GM10847 (cell line): ENCODE results near the gene ATG4D.

Experiments
- POLR2A ChIP-seq: IDR thresholded peaks from 2 replicates; pipeline ENCODE4 v1.6.1; 2011; ENCODE audit not compliant: insufficient read length; ENCODE audit errors: extremely low read depth

The ATG4D gene

DNA sequence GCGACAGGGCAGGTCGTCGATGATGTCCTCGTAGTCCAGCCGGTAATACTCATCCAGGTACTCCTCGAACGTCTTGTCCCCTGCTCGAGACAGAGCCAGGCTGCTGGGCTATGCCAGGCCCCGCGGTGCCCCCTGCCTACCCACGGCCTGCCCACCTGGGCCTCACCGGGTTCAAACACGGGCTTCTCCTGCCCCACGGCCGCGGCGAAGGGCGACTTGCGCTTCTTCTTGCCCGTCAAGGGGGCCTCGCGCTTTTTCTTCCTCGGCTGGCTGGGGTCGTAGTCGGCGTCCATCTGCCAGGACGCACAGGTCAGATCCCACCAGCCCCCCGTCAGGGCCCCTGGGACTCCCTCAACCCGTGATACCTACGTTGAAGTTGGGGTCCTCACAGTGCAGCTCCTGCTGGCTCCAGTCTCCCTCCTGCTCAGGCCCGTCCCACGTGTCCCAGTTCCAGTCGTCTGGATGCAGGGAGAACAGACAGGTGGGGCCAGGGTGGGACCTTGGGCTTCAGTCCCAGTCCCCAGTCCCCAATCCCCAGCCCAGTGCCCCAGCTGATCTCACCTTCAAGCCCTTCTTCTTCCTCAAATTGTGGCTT, 14.0 kb downstream of the ATG4D start:
- TF ChIP-seq POLR2A, result no peak

DNA sequence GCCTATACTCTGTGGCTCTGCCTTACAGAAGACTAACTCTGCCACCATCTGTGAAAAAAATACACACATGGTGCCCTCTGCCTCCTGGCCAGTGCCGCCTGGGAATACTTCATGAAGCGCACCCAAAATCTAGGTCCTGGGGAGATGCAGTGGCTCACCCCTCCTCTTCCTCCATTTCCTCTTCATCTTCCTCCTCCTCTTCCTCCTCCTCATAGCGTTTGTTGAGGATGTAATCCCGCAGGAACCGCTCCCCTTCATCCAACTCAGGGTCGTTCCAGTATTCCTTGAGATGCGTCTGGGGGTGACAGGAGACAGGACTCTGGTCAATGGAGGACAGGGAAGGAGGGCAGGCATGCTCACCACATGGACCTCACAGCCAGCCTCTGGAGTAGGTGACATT, 16.4 kb downstream of the ATG4D start:
- TF ChIP-seq POLR2A, result no peak

DNA sequence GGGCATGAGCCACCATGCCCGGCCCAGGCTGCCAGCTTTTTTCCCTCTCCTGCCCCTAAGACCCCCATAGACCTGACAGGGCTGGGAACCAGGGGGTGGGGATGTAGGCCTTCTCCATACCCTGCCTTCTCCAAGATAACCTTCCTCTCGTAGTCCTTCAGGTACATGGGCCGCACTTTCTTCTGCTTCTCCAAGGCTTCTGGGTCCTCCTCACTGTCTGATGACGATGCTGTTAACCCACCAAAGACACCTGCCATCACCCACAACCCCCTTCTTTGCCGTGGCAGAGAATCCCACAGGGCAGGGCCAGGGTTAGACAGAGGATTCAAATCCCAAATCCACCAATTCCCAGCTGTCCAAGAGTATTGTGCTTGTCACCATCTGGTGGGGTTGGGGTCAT, 18.9 kb downstream of the ATG4D start:
- no peak for TF ChIP-seq POLR2A

DNA sequence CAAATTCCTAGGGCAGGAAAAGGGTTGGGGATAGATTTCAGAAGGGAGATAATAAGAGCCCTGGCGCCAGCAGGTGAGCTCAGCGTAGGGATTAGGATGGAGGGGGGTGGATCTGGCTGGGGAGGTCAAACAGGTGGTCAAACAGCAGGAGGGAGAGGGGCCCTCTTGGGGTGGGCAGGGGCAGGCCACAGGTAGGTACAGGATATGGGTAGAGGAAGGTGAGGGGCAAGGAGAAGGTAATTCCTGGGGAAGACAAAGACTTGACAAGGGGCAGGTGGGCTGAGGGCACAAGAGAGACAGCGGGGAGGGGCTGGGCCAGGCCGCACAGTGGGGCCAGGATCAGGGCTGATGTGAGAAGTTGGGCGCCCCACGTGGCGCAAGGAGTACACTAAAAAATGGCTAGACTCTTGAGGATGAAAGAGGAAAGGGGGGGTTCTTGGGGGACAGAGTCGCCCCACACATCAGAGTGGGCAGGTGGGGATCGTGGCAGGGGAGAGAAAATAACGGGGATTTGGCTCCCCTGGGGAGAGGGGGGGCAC, 21.4 kb downstream of the ATG4D start:
- TF ChIP-seq POLR2A, result no peak

DNA sequence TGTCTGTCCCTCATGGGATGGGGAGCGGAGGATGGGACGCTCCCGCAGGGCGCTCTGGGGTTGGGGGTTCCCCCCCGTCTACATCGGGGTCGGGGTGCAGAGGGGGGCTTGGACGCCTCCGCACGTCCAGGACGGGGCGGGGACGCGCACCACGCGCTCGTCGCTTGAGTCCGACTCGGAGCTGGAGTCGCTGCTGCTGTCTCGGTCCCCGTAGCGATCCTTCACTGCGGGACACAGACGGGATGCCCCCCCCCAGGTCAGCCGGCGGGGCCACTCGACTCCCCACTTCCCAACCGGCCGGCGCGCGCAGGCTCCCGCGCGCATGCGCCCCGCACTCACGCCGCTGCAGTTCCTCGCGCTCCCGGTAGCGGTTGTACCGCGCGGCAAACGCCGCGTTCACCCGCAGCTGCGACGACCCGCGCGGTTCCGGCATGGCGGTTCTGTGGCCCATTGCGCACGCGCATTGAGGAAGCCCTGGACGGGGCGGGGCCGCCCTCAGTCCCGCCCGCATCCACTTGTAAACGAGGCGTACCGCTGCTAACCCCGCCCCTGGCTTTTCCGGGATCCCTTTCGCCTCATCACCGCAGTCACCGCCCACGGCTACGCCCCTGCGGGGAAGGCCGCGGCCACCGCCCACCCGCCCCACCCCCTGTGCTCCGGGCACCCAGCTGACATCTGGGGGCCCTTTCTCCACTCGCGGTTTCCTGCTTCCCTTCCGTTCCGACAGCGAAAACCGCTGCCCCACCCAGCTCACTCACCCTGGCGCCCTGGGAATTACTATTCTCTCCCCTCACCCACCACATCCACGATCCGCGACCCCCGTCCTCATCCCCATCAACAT, 22.1 kb downstream of the ATG4D start, which contains the start of gene KRI1:
KRI1 (minus strand) TSS at position 444 of the 841 bp plus-strand sequence; CDS start at position 433, 11 bp downstream.
- peak; percentile 73 for TF ChIP-seq POLR2A

DNA sequence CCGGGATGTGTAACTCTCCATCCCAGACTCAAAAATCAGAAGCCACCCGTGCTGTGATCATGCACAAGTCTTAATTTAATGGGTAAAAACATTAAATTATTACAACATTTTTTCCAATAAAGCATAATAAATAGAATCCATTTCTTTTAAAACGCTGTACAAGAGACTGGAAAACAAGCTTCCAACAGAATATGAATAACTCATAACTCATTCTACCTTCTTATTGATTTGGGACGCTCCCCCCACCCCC, 22.6 kb downstream of the ATG4D start:
- TF ChIP-seq POLR2A, result no peak

DNA sequence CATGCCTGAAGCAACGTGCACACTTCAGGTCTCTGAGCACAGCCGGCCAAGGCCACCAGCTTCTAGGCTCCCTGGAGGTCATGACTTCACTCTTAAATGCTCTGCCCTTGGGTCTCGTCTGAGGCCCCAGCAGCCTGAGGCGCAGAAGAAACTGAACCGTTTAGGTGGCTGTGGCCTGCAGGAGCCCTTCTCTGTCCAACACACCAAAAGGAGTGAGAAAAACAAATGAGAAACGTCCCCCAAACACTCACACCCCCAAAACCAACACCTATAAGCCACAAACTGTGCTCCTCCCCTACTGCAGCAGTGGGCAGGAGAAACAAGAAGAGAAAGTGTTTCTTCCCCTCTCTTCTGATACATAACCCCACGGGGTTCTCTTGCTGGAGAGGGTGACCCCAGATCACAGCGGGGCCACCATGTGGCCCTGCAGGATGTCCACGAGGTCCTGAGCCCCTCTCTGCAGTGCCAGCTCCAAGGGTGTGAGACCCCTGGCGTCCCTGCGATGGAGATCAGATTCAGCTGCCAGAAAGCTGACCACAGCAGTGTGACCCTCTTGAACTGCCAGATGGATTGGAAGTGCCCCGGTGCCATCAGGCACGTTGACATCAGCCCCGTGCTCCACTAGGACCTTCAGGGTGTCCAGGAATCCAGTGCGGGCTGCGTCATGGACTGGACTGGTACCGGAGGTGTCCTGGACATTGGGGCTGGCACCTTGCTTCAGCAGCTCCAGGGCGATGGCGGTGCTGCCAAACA, 23.1 kb downstream of the ATG4D start:
- peak; percentile 15 for TF ChIP-seq POLR2A

DNA sequence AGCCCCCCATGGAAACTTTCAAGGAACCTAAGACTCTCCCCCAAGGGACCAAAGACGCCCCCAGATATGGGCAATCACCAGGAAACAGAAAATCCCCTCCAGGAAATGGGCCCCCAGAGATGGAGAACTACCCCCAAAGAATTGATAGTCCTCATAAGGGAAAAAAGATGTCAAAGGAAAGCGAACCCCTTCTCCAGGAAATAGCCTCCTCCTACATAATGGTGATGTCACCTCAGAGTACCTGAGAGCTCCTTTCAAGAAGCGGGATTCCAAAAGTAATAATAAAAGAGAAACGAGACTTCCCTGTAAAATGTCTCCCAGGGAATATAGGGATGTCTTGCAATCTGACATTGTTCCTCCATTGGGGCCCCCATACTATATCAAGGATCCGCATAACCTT, 24.0 kb downstream of the ATG4D start:
- TF ChIP-seq POLR2A, result no peak

DNA sequence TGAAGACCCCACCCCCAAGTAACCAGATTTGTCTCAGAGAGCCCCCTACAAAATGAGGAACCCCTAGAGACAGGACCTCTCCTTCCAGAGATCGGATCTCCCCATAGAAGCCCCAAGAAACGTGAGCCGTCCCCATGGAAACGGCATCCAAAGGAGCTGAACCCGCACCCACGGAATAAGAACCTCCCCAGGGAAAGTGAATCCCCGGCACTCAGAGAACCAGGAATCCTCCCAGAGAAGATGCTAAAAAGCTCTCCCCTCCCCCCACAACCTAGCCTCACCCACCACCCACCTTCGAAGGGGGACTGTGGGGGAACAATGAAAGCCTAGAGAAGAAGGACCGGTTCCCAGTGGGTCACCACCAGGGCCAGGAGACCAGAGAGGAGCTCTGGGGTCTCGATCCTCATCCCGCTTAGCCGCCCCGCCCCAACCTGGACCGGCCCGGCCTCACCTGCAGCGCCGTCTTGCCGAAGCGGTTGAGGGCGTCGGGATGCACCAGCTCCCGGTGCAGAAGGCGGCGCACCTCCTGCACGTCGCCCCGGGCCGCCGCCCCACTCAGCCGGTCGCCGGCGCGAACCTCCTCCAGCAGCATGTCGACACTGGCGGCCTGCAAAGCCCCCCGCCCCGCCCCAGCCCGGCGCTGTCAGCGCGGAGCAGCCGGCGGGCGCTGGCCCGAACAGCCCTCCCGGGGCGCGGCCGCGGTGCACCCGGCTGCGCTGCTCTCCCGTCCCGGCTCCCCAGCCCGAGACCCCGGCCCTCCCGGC, 24.5 kb downstream of the ATG4D start:
- TF ChIP-seq POLR2A, result no peak

DNA sequence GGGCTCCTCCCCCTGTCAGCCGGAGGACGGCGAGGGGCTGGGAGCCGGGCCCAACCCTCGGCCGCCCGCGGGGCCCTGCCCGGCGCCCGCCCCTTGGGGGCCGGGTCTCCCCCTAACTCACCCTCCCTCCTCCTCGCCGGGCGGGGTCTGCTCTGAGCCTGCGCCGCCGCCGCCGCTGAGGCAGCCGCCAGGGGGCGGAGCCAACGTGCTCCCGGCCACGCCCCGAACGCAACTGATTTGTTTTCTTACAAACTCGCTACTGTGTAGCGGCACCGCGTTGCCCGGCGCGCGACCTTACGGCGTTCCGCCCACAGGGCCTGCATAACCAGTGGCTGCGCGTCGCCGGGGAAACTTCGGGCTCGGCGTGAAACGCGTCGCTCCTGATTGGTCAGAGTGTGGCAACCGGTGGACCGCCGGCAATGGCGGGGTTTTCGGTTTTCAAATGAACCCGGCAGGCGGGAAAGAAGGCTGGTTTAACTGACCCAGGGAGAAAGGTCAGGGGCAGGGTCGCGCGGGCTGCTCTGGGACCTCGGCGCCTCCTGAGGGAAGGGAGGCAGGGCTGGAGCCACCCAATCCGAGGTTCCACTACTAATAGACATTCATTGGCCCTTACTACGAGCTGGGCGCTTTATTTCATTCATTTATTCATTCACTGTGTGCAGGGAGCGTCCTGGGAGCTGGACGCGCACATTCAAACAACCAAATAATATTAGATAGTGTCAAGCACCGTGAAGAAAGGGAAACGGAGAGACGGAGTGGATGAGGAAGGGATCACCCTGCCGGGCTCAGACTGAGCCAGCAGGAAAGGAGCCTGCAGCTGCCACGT, 25.3 kb downstream of the ATG4D start, which contains the start of gene CDKN2D:
CDKN2D (minus strand) TSS at position 154 of the 826 bp plus-strand sequence. CDS start 326 bp downstream, outside the sequence.
- TF ChIP-seq POLR2A, result peak; percentile 15

DNA sequence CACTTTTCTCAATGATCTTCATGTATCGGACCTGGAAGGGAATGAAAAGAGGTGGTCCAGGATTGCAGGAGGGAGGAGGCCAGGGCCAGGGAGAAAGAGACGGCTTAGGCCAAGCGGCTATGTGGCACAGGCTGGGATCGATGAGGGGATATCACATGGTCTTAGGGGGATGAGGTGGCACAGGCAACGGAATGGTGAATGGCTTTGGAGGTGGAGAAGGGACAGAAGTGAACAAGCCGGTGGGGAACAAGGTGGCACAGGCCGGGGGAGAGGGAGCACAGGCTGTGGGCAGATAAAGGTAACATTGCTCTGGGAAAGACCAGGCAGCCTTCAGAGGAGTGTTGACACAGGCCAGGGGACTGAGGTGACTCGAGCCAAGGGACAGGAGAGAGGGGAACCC, 30.8 kb downstream of the ATG4D start:
- no peak for TF ChIP-seq POLR2A

DNA sequence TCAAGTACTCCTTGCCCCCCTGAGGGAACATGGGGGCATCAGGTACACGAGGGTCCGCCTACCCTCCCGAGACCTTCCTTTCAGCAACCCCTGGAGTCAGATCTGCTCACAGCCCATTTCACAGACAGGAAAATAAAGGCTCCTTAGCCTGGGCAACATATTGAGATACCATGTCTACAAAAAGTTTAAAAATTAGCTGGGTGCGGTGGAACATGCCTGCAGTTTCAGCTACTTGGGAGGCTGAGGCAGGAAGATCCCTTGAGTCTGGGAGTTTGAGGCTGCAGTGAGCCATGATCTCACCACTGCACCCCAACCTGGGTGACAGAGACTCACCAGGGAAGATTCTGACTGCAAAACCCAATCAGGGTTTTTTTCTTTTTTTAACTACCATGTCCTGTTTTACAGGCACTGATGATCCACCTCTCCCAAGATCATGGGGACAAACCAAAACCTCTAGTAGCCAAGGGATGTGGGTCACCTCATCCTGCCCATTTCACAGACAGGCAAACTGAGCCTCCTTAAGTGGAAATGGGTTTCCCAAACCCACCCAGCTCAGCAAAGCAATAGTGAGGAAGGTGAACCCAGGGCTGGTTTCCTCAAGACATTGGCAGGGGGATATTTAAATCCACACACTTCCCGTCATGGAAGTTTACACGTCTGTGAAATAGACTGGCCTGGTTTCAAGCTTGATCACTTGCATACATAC, 31.5 kb downstream of the ATG4D start:
- no peak for TF ChIP-seq POLR2A

DNA sequence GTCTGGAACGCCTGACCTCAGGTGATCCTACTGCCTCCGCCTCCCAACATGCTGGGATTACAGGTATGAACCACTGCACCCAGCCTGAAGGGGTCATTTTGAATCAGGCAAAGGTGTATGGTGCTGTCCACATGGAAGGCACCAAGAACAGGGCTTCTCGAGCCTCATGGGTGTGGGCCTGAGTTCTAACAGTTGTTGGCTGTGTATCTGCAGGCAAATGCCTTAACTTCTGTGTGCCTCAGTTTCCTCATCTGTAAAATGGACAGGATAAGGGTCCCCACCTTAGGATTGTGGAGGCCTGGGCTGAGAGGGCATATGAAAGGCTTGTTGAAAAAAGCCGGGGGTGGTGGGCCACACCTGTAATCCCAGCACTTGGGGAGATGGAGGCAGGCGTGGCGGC, 34.2 kb downstream of the ATG4D start:
- no peak for TF ChIP-seq POLR2A
